HFFc6 (cell line): ENCODE results near the gene ZBTB42. TPM values are rescaled to one million over a fixed set of nuclear protein-coding genes. Genes with fewer than 3 reads are reported as not detected.
A peak's percentile ranks its signal among the peaks of the same experiment; 100 is the strongest.

Source experiments
- DNase-seq: peaks from one replicate; pipeline ENCODE4 v3.0.0-alpha.2; 2018
- H3K27ac Mint-ChIP-seq: 2 replicates; pipeline ENCODE4 v1.8.0; 2020; ENCODE audit warnings: mild to moderate bottlenecking, mixed read lengths
- H3K27me3 Mint-ChIP-seq: 2 replicates; pipeline ENCODE4 v1.8.0; 2021; ENCODE audit warnings: mild to moderate bottlenecking, moderate library complexity, mixed read lengths; ENCODE audit not compliant: insufficient read depth
- H3K36me3 Mint-ChIP-seq: 2 replicates; pipeline ENCODE4 v1.8.0; 2021; ENCODE audit warnings: low read depth, mixed read lengths
- H3K4me1 Mint-ChIP-seq: 2 replicates; pipeline ENCODE4 v1.8.0; 2020; ENCODE audit warnings: low read depth, mixed read lengths
- H3K4me3 Mint-ChIP-seq: 2 replicates; pipeline ENCODE4 v1.8.0; 2020; ENCODE audit warnings: mild to moderate bottlenecking, moderate library complexity, mixed read lengths
- H3K9me3 Mint-ChIP-seq: 2 replicates; pipeline ENCODE4 v1.8.0; 2020; ENCODE audit warnings: mild to moderate bottlenecking, mixed read lengths
- total RNA-seq, 6 experiments: library from RNA; stranded (reverse); fragmentation: NEBNext Ultra II Directional; extraction: Animal tissue kit (Norgen Biotek cat#: 25700); gene quantifications; 2 replicates in 1 of 6; 3 replicates in 5 of 6; pipeline ENCODE4 v1.2.3, GENCODE V29; 2021
- TF ChIP-seq, protein P1 (sequence below): fragments of 200-600 bp; sonication (generic); IDR thresholded peaks from 2 replicates; pipeline ENCODE4 v1.5.0; 2021; ENCODE audit warnings: antibody characterized with exemption, mild to moderate bottlenecking

Gene ZBTB42
- total RNA-seq, 6 experiments from 2014 or later = 1.3 to 1.8 (median 1.5) TPM

GRCh38 chr14:104819361-104819781, 18.5 kb downstream of the ZBTB42 start:
- Mint-ChIP-seq H3K4me1 (peaks cover 16% of the 10 kb centered on the region), H3K27me3 (no peaks in the 10 kb centered on the region; the same call in none of the 2 replicates), H3K27ac (no peak overlapping the region), H3K4me3 (no peak overlapping the region), H3K9me3 (peaks cover under 1% of the 10 kb centered on the region; the same call in 1 of the 2 replicates), H3K36me3 (peaks cover under 1% of the 10 kb centered on the region; the same call in 1 of the 2 replicates)
- TF ChIP-seq, protein P1, sequence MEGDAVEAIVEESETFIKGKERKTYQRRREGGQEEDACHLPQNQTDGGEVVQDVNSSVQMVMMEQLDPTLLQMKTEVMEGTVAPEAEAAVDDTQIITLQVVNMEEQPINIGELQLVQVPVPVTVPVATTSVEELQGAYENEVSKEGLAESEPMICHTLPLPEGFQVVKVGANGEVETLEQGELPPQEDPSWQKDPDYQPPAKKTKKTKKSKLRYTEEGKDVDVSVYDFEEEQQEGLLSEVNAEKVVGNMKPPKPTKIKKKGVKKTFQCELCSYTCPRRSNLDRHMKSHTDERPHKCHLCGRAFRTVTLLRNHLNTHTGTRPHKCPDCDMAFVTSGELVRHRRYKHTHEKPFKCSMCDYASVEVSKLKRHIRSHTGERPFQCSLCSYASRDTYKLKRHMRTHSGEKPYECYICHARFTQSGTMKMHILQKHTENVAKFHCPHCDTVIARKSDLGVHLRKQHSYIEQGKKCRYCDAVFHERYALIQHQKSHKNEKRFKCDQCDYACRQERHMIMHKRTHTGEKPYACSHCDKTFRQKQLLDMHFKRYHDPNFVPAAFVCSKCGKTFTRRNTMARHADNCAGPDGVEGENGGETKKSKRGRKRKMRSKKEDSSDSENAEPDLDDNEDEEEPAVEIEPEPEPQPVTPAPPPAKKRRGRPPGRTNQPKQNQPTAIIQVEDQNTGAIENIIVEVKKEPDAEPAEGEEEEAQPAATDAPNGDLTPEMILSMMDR = no peak
- no peak for DNase-seq

DNA sequence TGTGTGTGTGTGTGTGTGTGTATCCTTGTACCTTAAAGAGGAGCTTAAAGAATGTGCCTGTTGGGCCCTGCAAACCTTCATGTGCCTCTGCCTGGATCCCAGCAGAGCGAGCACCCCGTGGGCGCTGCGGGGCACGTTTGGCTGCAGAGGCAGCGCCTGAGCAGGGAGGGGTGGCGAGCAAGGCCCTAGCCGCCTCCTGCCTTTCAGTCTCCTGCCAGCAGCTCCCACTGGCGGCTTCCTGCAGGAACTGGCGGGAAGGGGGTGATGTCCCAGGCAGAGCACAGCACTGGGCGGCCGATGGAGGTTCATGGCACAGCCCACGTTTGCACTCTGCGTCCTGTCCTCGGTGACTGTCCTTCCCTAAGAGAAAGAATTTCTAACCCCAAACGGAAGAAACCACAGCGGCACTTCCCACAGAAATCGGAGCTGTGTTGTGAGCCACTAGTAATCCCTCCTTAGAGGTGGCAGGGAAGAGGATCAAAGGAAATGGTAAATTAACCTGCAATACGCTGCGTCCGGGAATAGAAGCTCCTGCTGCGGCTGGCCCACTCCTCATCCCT, 19.8 kb downstream of the ZBTB42 start:
- peaks cover 6% of the 10 kb centered on the region; the same call in 1 of the 2 replicates for H3K36me3 Mint-ChIP-seq
- no peak overlapping the region for H3K4me3 Mint-ChIP-seq
- peak; percentile 60 for DNase-seq
- H3K27me3 Mint-ChIP-seq = peaks cover 1% of the 10 kb centered on the region
- H3K27ac Mint-ChIP-seq = no peak overlapping the region
- H3K4me1 Mint-ChIP-seq = peaks cover 22% of the 10 kb centered on the region
- TF ChIP-seq, protein P1 = peak; percentile 40
- peaks cover 7% of the 10 kb centered on the region; the same call in 1 of the 2 replicates for H3K9me3 Mint-ChIP-seq

DNA sequence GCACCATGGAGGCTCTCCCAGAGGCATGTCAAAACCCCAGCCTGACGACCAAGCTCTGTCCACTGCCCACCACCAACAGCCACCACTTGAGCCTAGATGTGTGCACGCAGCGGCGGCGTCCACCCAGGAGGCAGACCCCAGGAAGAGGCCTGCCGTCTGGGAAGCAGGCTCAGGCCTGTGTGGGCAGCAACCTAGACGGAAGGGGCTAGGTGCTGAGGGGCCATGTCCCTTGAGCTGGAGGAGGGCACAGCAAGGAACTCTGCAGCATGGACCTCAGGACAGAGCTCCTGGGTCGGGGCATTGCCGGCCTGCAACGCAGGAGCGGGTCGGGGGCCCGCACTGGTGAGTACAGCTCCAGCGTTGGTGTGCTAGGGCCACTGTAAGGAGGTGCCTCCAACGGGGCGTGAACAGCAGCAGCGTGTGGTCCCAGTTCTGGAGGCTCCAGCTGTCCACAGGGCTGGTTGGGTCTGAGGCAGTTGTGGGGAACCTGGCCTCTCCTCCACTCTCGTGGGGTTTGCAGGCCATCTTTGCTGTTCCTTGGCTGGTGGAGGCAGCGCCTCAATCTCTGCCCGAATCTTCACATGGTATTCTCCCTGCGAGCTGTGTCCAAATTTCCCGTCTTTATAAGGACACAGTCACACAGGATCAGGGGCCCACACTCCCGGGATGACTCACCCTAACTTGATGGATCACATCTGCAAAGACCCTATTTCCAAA, 20.5 kb downstream of the ZBTB42 start:
- H3K9me3 Mint-ChIP-seq = peaks cover 7% of the 10 kb centered on the region; the same call in 1 of the 2 replicates
- no peak overlapping the region for H3K27ac Mint-ChIP-seq
- TF ChIP-seq, protein P1 = no peak
- DNase-seq = no peak
- peaks cover 24% of the 10 kb centered on the region for H3K4me1 Mint-ChIP-seq
- peaks cover 6% of the 10 kb centered on the region; the same call in 1 of the 2 replicates for H3K36me3 Mint-ChIP-seq
- no peak overlapping the region for H3K4me3 Mint-ChIP-seq
- peaks cover 1% of the 10 kb centered on the region for H3K27me3 Mint-ChIP-seq

DNA sequence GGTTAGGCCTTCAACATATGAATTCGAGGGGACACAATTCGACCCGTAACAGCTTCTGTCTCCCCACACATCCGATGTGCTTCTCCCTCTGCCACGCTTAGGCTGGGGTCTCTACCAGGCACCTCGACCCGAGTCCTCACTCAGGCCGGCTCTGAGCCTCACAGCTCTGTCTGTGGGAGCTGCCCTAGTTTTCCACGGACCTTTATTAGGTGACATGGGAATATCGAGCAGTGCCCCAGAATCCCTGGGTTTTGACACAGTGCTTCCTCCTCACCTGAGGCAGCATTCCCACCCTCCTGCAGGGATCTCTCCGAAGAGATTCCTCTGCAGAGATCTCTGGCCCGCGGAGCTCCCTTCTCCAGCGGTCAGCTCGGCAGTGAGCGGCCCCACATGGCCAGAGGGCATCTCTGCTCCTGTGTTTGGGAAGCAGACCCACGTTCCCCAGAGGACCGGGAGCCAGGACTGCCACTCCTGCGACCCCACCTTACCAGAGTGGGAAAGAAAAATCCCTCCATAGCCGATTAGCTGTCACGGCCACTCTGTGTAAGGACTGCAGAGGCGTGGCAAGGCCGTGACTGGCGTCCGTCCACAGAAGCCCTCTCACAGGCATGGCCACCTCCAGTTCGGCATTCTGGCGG, 21.2 kb downstream of the ZBTB42 start:
- peaks cover 7% of the 10 kb centered on the region; the same call in 1 of the 2 replicates for H3K9me3 Mint-ChIP-seq
- no peak overlapping the region for H3K4me3 Mint-ChIP-seq
- H3K36me3 Mint-ChIP-seq = peaks cover 6% of the 10 kb centered on the region; the same call in 1 of the 2 replicates
- no peak overlapping the region for H3K27ac Mint-ChIP-seq
- peaks cover 1% of the 10 kb centered on the region for H3K27me3 Mint-ChIP-seq
- no peak for DNase-seq
- peaks cover 22% of the 10 kb centered on the region for H3K4me1 Mint-ChIP-seq
- TF ChIP-seq, protein P1 = no peak

DNA sequence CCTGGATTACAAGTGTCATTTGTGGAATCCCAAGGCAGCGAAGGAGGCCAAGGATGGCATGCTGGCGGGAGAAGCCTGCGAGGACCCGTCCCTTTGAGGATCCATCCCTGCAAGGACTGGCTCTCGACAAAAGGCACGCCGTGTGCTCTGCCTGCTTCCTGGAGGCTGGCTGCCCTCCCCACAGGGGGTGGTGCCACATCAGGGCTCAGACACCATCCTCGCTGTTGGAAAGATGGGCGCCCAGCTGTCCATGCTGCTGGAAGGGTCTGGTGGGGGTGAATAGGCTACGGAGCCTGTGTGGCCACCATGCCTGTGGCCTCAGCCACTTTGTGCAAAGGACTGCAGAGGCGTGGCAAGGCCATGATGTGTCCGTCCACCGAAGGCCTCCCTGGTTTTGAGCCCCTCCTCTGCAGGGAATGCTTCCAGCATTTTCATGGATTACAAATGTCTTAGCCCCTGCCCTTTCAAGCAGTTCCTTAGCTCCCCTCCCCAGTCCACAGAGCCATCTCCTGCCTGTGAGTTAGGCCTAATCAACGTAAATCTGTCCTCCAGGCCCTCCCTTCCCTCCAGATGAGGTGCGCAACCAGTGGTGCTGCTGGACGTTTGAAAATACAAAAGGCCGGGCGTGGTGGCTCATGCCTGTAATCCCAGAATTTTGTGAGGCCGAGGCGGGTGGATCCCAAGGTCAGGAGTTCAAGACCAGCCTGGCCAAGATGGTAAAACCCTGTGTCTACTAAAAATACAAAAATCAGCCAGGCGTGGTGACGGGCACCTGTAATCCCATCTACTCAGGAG, 22.1 kb downstream of the ZBTB42 start:
- Mint-ChIP-seq H3K9me3 (peaks cover 7% of the 10 kb centered on the region; the same call in 1 of the 2 replicates), H3K36me3 (peaks cover 6% of the 10 kb centered on the region; the same call in 1 of the 2 replicates), H3K4me1 (peaks cover 25% of the 10 kb centered on the region), H3K4me3 (no peak overlapping the region), H3K27me3 (peaks cover 1% of the 10 kb centered on the region), H3K27ac (no peak overlapping the region)
- DNase-seq = no peak
- TF ChIP-seq, protein P1 = no peak
